Stimulated activated CD4-positive, alpha-beta T cell treated with anti-CD3 and anti-CD28 coated beads, Interleukin-12 subunit alpha, Interleukin-12 subunit beta, amount 100 ng/mL, for 24 hours (primary cell): ENCODE data around the gene CRYBA4.

Experiments
- DNase-seq, 2 experiments: peaks; one replicate each; pipeline ENCODE4 v3.0.0-alpha.2; 2020; ENCODE audit warnings: low read depth in 2 of 2

CRYBA4 gene

GRCh38 chr22:26624803-26625202 is 3.0 kb downstream of the CRYBA4 start:
- no peak for DNase-seq

DNA sequence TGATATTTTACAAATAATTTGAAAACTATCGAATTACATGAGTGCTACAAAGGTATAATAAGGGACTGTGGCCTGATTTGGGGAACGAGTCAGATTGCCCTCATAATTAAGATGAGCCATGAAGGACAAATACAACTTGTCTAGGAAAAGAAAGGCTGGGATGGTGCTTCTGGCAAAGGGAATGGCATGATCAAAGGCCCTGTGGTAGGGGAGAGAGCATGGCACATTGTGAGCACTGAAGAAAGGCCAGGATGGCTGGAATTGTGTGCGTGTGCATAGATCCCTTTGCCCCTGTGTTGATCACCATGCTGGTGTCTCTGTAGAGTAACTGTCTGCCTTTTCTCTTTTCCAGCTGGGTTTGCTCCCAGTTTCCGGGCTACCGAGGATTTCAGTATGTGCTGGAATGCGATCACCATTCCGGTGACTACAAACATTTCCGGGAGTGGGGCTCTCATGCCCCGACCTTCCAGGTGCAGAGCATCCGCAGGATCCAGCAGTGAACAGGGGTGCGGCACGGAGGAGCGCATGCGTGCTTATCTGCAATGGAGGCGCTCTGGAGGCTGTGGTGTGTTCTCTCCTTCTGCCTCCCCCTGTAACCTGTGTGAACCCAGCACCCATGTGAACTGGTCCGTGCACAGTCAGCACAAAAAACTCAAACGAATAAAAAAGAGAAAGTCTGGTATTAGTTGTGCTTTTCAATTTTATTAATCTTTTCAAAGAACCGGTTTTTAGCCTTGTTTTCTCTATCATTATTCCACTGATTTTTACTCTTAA is 8.4 kb downstream of the CRYBA4 start:
- no peak for DNase-seq

GRCh38 chr22:26631282-26631681 is 9.5 kb downstream of the CRYBA4 start:
- DNase-seq = no peak

DNA sequence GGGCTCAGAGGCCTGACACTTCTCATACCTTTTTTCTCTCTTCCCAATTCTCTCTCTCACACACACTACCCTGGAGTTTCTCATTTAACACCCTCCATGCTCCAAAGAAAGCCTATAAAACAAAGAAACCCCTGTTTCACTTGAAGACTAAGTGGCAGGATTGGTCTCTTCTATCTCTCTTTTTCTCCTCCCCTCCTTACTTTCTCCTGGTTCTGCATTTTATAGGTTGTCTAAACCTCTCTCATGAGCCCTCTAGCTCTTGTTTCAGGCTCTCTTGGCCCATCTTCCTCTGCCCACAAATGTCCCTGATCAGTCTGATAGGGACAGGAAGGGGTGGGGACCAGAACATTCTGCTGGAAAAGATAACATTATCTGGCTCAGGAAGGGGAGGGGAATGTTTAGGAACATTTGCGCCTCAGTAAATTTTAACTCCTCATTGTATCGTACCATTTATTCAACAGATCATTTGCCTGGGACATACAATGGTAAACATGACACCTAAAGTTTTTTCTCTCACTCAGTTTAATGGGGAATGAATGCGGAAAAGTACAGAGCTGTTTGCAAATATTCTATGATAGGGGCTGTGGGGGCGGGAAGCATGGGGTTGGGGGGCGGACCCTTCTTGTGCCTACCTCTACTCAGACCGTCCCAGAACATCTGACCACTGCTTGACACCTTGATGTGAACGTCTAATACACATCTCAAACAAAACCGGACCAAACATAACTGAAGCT is 10.8 kb downstream of the CRYBA4 start:
- DNase-seq = no peak

- no peak for DNase-seq
These were observed 12.4 kb downstream of the CRYBA4 start for GRCh38 chr22:26634189-26634588.

DNA sequence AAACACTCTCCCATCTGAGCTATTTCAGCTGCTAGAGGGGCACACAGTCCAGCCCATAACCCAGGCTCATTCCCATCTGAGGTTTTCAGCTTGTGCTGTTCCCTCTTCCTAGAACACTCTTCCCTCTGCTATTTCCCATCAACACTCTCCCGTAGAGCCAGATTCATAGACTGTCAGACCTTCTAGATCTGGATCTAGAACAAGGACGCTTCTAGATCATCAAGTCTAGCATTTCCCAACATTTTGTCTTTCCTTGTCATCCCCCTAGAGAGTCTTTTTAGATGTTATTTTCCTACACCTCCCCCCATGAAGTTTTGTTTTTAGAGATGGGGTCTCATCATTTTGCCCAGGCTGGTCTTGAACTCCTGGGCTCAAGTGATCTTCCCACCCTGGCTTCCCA is 13.4 kb downstream of the CRYBA4 start:
- DNase-seq = no peak

- DNase-seq = no peak
These were observed 14.5 kb downstream of the CRYBA4 start for GRCh38 chr22:26636296-26636695.

DNA sequence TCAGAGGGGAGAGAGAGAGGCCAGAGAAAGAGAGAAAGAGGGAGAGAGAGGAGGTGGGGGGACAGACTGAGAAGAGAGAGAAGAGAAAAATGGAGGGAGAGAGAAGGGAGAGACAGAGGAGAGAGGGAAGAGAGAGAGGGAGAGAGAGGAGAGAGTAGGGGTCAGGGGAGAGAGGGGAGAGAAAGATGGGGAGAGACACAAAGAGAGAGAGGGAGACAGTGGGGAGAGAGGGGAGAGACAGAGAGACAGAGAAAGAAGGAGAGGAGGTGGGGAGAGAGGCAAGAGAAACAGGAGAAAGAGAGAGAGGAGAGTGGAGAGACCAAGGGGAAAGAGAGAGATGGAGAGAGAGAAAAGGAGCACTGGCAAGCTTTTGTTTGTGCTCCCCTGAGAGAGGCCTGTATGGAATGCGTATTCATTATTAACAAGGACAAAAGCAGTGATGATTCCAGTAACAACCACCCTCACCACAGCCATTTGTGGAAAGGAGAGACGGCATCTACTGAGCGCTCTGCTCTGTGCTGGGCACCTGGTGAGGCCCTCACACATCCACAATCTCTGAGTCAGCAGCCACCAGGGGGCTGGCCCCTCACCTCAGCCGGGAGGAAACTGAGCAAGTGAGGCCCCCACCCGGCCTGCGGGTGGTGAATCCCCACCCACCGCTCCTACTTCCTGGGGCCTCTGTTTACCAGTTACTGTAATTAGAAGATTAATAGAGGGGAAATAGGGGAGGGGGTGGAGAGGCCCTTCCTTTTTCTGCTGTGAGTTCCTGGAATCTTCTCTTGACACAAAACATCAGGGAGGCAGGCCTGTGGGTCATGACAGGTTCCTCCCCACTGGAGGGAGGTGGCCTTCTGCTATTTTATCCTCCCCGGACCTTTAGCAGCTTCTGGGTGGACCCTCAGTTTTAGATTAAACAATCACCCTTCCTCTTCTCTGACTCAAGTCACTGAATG is 21.0 kb downstream of the CRYBA4 start:
- DNase-seq = peak; percentile 70 to 79

- no peak for DNase-seq
These were observed 21.8 kb downstream of the CRYBA4 start for GRCh38 chr22:26643418-26644100.

DNA sequence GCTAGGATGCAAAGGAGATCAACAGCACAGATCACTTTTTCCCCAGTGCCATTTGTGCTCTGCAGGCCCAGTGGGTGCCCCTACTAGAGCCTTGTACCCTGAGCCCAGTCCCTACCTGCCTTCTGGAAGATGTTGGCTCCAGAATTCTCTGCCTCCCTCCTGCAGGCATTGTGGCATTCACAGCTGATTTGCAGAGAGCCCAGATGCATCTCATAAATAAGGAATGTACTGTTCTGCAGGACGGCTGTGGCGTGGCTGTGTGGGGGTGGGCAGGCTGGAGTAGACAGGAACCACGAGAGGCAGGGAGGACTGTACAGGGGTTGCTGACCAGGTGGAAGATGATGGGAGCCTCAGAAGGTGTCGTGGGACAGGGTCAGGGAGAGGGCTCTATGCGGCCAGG is 24.4 kb downstream of the CRYBA4 start:
- no peak for DNase-seq

GRCh38 chr22:26648011-26648497 is 26.3 kb downstream of the CRYBA4 start:
- no peak for DNase-seq

DNA sequence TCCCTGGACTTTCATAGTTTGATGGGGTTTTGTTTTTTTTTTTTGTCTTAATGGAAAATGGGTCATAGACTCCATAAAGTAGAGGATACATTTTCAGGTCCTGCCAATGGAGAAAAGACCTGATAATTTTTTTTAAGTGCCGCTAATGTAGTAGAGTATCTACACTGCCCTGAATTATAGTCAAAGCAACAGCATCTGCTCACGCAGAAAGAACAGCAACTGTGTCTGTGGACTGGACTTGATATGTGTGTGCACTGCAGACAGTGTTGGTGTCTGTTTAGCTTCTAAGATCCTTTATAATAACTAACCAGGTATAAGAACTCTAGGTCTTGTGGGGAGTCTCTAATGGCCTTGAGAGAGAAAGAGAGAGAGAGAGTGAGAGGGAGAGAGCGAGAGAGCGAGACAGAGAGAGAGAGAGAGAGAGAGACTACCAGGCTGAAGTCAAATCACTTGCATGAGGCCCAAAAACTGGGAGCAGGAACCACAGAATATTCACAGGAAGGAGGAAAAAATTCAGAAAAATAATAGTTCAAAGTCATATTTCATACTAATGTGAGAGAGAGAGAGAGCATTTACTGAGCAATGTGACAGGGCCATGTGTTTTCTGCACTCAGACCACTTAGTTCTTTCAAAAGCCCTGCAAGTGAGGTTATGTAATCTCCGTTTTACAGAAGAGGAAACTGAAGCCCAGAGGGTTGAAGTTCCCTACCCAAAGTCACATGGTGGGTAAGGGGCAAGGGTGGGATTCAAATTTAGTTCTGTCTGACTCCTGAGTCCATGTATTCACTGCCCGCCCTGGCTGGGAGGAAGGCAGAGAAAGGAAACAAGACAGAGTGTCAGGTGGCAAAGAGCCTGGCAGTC is 27.0 kb downstream of the CRYBA4 start:
- no peak for DNase-seq

DNA sequence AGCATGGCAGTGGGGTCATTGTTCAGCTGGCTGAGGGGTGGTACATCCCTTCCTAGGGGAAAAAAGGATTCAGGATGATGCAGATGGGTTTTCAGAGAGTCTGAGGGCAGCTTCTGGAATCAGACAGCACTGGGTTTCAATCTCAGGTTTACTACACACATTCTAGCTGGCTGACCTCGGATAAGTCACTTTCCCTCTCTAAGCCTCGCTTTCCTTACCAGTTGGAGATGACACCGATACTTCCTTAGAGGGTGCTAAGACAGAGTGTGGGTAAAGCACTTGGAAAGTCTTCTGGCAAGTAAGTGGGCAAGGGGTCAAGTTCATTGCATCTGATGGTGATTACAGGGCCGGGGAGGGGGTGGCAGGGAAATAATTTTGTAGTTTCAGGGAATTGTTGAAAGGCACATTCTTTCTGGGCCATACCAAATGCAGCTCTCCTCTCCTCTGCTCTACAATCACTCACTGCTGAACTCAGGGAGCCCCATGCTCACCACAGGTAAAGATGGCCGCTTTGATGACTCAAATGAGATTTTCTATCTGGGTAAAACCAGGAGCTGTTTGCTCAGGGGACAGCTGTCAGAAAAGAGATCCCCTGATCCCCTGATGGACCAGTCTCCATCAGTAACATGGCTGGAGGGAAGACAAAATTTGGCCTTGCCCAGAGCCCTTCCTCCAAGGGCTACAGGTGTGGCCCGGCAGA is 29.1 kb downstream of the CRYBA4 start:
- no peak for DNase-seq

GRCh38 chr22:26651815-26652214 is 30.1 kb downstream of the CRYBA4 start:
- no peak for DNase-seq

- peak in 1 of 2 experiments; percentile 56 for DNase-seq
These were observed 35.4 kb downstream of the CRYBA4 start, which contains the start of gene MIAT for GRCh38 chr22:26656891-26657851. TSS of gene MIAT (plus strand) at chr22:26657588.

- DNase-seq = no peak
These were observed 36.4 kb downstream of the CRYBA4 start for GRCh38 chr22:26658161-26658560.

GRCh38 chr22:26658671-26659478 is 37.1 kb downstream of the CRYBA4 start:
- peak; percentile 62 to 80 for DNase-seq

DNA sequence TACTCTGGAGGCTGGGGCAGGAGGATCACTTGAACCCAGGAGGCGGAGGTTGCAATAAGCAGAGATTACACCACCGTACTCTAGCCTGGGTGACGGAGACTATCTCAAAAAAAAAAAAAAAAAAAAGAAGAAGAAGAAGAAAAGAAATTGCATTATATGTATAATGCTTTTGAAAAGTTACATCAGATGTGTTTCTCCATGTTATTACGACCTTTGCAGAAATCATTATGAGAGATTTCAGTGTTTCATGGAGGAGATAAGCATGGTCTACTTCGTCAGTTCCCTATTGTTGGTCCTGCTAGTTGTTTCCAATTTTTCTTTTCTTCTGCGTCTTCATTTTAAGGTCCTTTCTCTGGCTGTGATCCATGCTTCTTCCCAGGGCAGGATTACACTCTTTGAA is 38.6 kb downstream of the CRYBA4 start:
- no peak for DNase-seq
